Psoas muscle (tissue), 8 donors: Measurements from ENCODE around the gene MBNL1. TPM values are rescaled to one million over a fixed set of nuclear protein-coding genes. Genes with fewer than 3 reads are reported as not detected.

Experiments used
- ATAC-seq, 4 donors: fragments of 200-7000 bp; cut with Tn5 transposase; one replicate each; pipeline ENCODE4 v1.9.1; 2020; ENCODE audit warnings: moderate library complexity in 3 of 4, mild to moderate bottlenecking in 2 of 4
- DNase-seq, 2 donors: peaks; one replicate each; pipeline ENCODE4 v3.0.0-alpha.2; 2020
- H3K27ac ChIP-seq: fragments of 200-600 bp; one replicate; pipeline ENCODE4 v1.8.0; 2022
- H3K27me3 ChIP-seq, 3 donors: fragments of 200-600 bp in 1 of 3; one replicate each; pipeline versions ENCODE4 v1.6.1 to v1.8.0; 2013 to 2022; ENCODE audit warnings: low read length in 2 of 3, mild to moderate bottlenecking in 2 of 3, moderate library complexity in 1 of 3; ENCODE audit not compliant: insufficient read depth in 3 of 3
- H3K36me3 ChIP-seq, 2 donors: fragments of 200-600 bp in 1 of 2; one replicate each; pipeline versions ENCODE4 v1.6.1 to v1.8.0; 2013 to 2022; ENCODE audit warnings: low read depth in 1 of 2, mild to moderate bottlenecking in 1 of 2, moderate library complexity in 1 of 2; ENCODE audit not compliant: insufficient read depth in 1 of 2
- H3K4me1 ChIP-seq: fragments of 200-600 bp; one replicate; pipeline ENCODE4 v1.8.0; 2022
- H3K4me3 ChIP-seq: fragments of 200-600 bp; one replicate; pipeline ENCODE4 v1.8.0; 2022; ENCODE audit warnings: mild to moderate bottlenecking
- H3K9me3 ChIP-seq: fragments of 200-600 bp; one replicate; pipeline ENCODE4 v1.8.0; 2022
- CTCF ChIP-seq: fragments of 200-600 bp; IDR thresholded peaks from one replicate; pipeline ENCODE4 v1.8.0; 2022; ENCODE audit warnings: antibody characterized with exemption
- WGBS, 3 donors: extraction: QIAGEN DNeasy Blood & Tissue Kit; methylation state at CpG; one replicate each; pipeline versions ENCODE4 v1.1.6 to v1.1.7; 2013; 5-methylcytosine and 5-hydroxymethylcytosine counted together
- intact Hi-C, 2 donors: fragments of 100-400 bp; cut with DNase I; formaldehyde crosslinking; loops; one replicate each; pipeline versions ENCODE4 v1.11.0 to v1.14.2; 2022
- polyA plus RNA-seq, 3 donors: library from polyadenylated mRNA; stranded (reverse); fragments of 200-250 nt; gene quantifications; one replicate each; pipeline ENCODE4 v1.2.3, GENCODE V29; 2013
- total RNA-seq, 4 donors: library from RNA; stranded (reverse); fragmentation: NEBNext Ultra II Directional in 2 of 4; extraction: Animal tissue kit (Norgen Biotek cat#: 25700) in 2 of 4; gene quantifications; one replicate each; pipeline versions ENCODE4 v1.2.1 to v1.2.4, GENCODE V29; 2021 to 2023
- donor health status: healthy with polysubstance abuse.
- donor health status: DM: no; HTN: no; CAD: no; lungs with moderate emphysema.
- donor health status: Bipolar disorder and iron deficiency.
- donor health status: healthy.
- donor health status: DM: yes; HTN: yes; CAD: no.
- donor health status: DM: no; HTN: no; CAD: no.
- donor health status: DM: no; HTN: no; CAD: no.
- donor health status: DM: yes; HTN: yes; CAD: no.

MBNL1 gene
- total and polyA plus RNA-seq, 7 donors = 27.4 to 281 (median 179) TPM

- peaks cover 9% of the 10 kb centered on the region for H3K4me1 ChIP-seq
- intact Hi-C loops = no loop called here
- 42 to 78% (median 45%) methylated on average over 1 of the region's 1 CpG for WGBS, 3 donors
Measured at GRCh38 chr3:152253514-152253913, 15.2 kb upstream of the MBNL1 start.

GRCh38 chr3:152254041-152254440 lies 14.7 kb upstream of the MBNL1 start:
- H3K4me1 ChIP-seq = peaks cover 11% of the 10 kb centered on the region
- ATAC-seq = no peak
- 62 to 69% (median 62%) methylated on average over 2 of the region's 2 CpGs for WGBS, 3 donors
- no peaks in the 10 kb centered on the region for H3K36me3 ChIP-seq
- intact Hi-C loops = no loop called here
- no peak overlapping the region for H3K27ac ChIP-seq
- no peak overlapping the region for H3K4me3 ChIP-seq
- DNase-seq = no peak
- H3K27me3 ChIP-seq = no peaks in the 10 kb centered on the region
- no peaks in the 10 kb centered on the region for H3K9me3 ChIP-seq
- TF ChIP-seq CTCF = no peak

More at GRCh38 chr3:152253514-152253913, 15.2 kb upstream of the MBNL1 start:
- H3K4me3 ChIP-seq = no peak overlapping the region
- no peak for TF ChIP-seq CTCF
- H3K9me3 ChIP-seq = no peaks in the 10 kb centered on the region
- H3K27me3 ChIP-seq = no peaks in the 10 kb centered on the region
- H3K36me3 ChIP-seq = no peaks in the 10 kb centered on the region
- no peak overlapping the region for H3K27ac ChIP-seq
- ATAC-seq (no peak), DNase-seq (no peak)

- no peak for DNase-seq
- Histone ChIP-seq H3K4me1 (peaks cover 17% of the 10 kb centered on the region), H3K27ac (no peak overlapping the region), H3K9me3 (no peaks in the 10 kb centered on the region), H3K27me3 (no peaks in the 10 kb centered on the region), H3K36me3 (no peaks in the 10 kb centered on the region), H3K4me3 (no peak overlapping the region)
- ATAC-seq = no peak
- no peak for TF ChIP-seq CTCF
- intact Hi-C loops = no loop called here
- 85 to 87% (median 86%) methylated on average over 1 of the region's 1 CpG for WGBS, 3 donors
Measured at GRCh38 chr3:152255290-152255689, 13.4 kb upstream of the MBNL1 start.

GRCh38 chr3:152256851-152257562 lies 11.7 kb upstream of the MBNL1 start:
- no peak overlapping the region for H3K4me3 ChIP-seq
- no peaks in the 10 kb centered on the region for H3K9me3 ChIP-seq
- no peak for ATAC-seq
- no peak for TF ChIP-seq CTCF
- H3K27me3 ChIP-seq = no peaks in the 10 kb centered on the region
- peak overlapping the region; percentile 11 for H3K27ac ChIP-seq
- H3K4me1 ChIP-seq = peaks cover 17% of the 10 kb centered on the region
- DNase-seq = no peak
- intact Hi-C loops = no loop called here
- no peaks in the 10 kb centered on the region for H3K36me3 ChIP-seq
- WGBS, 3 donors = 91 to 93% (median 92%) methylated on average over 5 of the region's 5 CpGs

- 79 to 82% (median 80%) methylated on average over 5 of the region's 5 CpGs for WGBS, 3 donors
- Histone ChIP-seq H3K4me3 (no peak overlapping the region), H3K27ac (peak overlapping the region; percentile 80), H3K4me1 (peaks cover 17% of the 10 kb centered on the region), H3K27me3 (no peaks in the 10 kb centered on the region), H3K9me3 (no peaks in the 10 kb centered on the region), H3K36me3 (no peaks in the 10 kb centered on the region)
- DNase-seq (no peak), ATAC-seq (no peak)
- intact Hi-C loops = no loop called here
- TF ChIP-seq CTCF = no peak
Measured at GRCh38 chr3:152257563-152258035, 11.1 kb upstream of the MBNL1 start.
